A549 (cell line): Measurements from ENCODE around the gene PIGC. TPM values are rescaled to one million over a fixed set of nuclear protein-coding genes. Genes with fewer than 3 reads are reported as not detected.

Source experiments
- ATAC-seq, 2 experiments: fragments of 200-7000 bp in 1 of 2; fragments of >200 bp in 1 of 2; cut with Nextera tagmentation in 1 of 2; cut with Tn5 transposase in 1 of 2; 3 replicates each; pipeline versions ENCODE4 v1.8.0 to v1.9.1; 2018 to 2020; ENCODE audit warnings: mild to moderate bottlenecking in 1 of 2, moderate library complexity in 1 of 2
- CTCF ChIA-PET: fragments of 300-600 bp; sonication (Branson Sonifier 250); formaldehyde crosslinking; extraction: SDS; loops from one replicate; lab custom pipeline; 2021; ENCODE audit warnings: antibody characterized with exemption, inconsistent platforms; lab: Yijun Ruan, JAX
- POLR2A ChIA-PET: fragments of 350-600 bp; formaldehyde crosslinking; extraction: SDS; loops from one replicate; lab custom pipeline; 2021; ENCODE audit warnings: antibody characterized with exemption, inconsistent platforms; lab: Yijun Ruan, JAX
- DNase-seq, 2 experiments: peaks; one replicate each; pipeline versions ENCODE4 v3.0.0 to v3.0.0-alpha.2; 2011 to 2016; ENCODE audit warnings: low read depth in 1 of 2, low spot score in 1 of 2
- FAIRE-seq: peaks from 2 replicates; lab custom pipeline; 2011; peaks lifted over from hg19 to GRCh38; lab: Jason Lieb, UNC
- H3K27ac ChIP-seq, 2 experiments: fragments of >200 bp; sonication (Bioruptor Twin); formaldehyde crosslinking; 3 replicates each; pipeline ENCODE4 v1.5.1; 2016 to 2017
- H3K4me1 ChIP-seq: fragments of >200 bp; sonication (Bioruptor Twin); formaldehyde crosslinking; 3 replicates; pipeline ENCODE4 v1.6.1; 2016
- H3K4me2 ChIP-seq: fragments of >200 bp; sonication (Bioruptor Twin); formaldehyde crosslinking; 3 replicates; pipeline ENCODE4 v1.6.1; 2016
- H3K4me3 ChIP-seq: fragments of >200 bp; sonication (Bioruptor Twin); formaldehyde crosslinking; 3 replicates; pipeline ENCODE4 v1.5.1; 2016
- H3K9me3 ChIP-seq: fragments of >200 bp; sonication (Bioruptor Twin); formaldehyde crosslinking; 3 replicates; pipeline ENCODE4 v1.6.1; 2016
- BHLHE40 ChIP-seq: IDR thresholded peaks from 2 replicates; pipeline ENCODE4 v1.6.1; 2012; ENCODE audit warnings: low read depth, low read length, inconsistent platforms
- CBX2 ChIP-seq: fragments of 200-600 bp; sonication (generic); IDR thresholded peaks from 2 replicates; pipeline ENCODE4 v1.6.1; 2016; ENCODE audit warnings: low read depth, mild to moderate bottlenecking, borderline replicate concordance
- CEBPB ChIP-seq, 2 experiments: fragments of >200 bp in 1 of 2; sonication (Bioruptor Twin) in 1 of 2; formaldehyde crosslinking in 1 of 2; IDR thresholded peaks; 2 replicates each; pipeline ENCODE4 v1.6.1; 2012 to 2016
- CHD4 ChIP-seq: fragments of 200-600 bp; sonication (generic); IDR thresholded peaks from 2 replicates; pipeline ENCODE4 v1.6.1; 2016; ENCODE audit warnings: antibody characterized with exemption, mild to moderate bottlenecking, borderline replicate concordance
- EHF ChIP-seq: fragments of 250-450 bp; sonication (Bioruptor Pico); IDR thresholded peaks from 2 replicates; pipeline ENCODE4 v1.5.0; 2020; ENCODE audit warnings: mild to moderate bottlenecking
- ESRRA ChIP-seq: fragments of 150-350 bp; IDR thresholded peaks from 2 replicates; pipeline ENCODE4 v1.6.1; 2014; ENCODE audit warnings: mild to moderate bottlenecking, low read length, borderline replicate concordance
- FOSB ChIP-seq: fragments of 250-450 bp; sonication (Bioruptor Pico); IDR thresholded peaks from 2 replicates; pipeline ENCODE4 v1.5.0; 2020; ENCODE audit warnings: mild to moderate bottlenecking, moderate library complexity
- GATA3 ChIP-seq: IDR thresholded peaks from 2 replicates; pipeline ENCODE4 v1.6.1; 2012; ENCODE audit warnings: borderline replicate concordance
- HOXA7 ChIP-seq: fragments of 250-450 bp; sonication (Bioruptor Pico); IDR thresholded peaks from 2 replicates; pipeline ENCODE4 v1.5.0; 2020; ENCODE audit warnings: mild to moderate bottlenecking, moderate library complexity
- HOXB13 ChIP-seq: fragments of 250-450 bp; sonication (Bioruptor Pico); IDR thresholded peaks from 2 replicates; pipeline ENCODE4 v1.5.0; 2020; ENCODE audit warnings: low read depth, mild to moderate bottlenecking, moderate library complexity
- HOXB5 ChIP-seq: fragments of 250-450 bp; sonication (Bioruptor Pico); IDR thresholded peaks from 2 replicates; pipeline ENCODE4 v1.5.0; 2020; ENCODE audit warnings: mild to moderate bottlenecking, moderate library complexity
- JUN ChIP-seq, 2 experiments: fragments of >200 bp; sonication (Bioruptor Twin); formaldehyde crosslinking; IDR thresholded peaks; 2 replicates in 1 of 2; 3 replicates in 1 of 2; pipeline ENCODE4 v1.6.1; 2016 to 2017
- KDM1A ChIP-seq: fragments of 200-600 bp; sonication (generic); IDR thresholded peaks from 2 replicates; pipeline ENCODE4 v1.6.1; 2016; ENCODE audit warnings: low read depth, mild to moderate bottlenecking
- MAFK ChIP-seq: fragments of 450-650 bp; IDR thresholded peaks from 2 replicates; pipeline ENCODE4 v1.6.1; 2014; ENCODE audit not compliant: partially characterized antibody
- MAZ ChIP-seq: fragments of 150-350 bp; IDR thresholded peaks from 2 replicates; pipeline ENCODE4 v1.6.1; 2014; ENCODE audit warnings: antibody characterized with exemption, low read depth, low read length, borderline replicate concordance
- MYC ChIP-seq: IDR thresholded peaks from 2 replicates; pipeline ENCODE4 v1.6.1; 2012; ENCODE audit warnings: mild to moderate bottlenecking, inconsistent platforms, low read length, improper control_type of control experiment, borderline replicate concordance
- POLR2A ChIP-seq: IDR thresholded peaks from 2 replicates; pipeline ENCODE4 v1.6.1; 2012; ENCODE audit warnings: mild to moderate bottlenecking, low read length
- RAD21 ChIP-seq, 2 experiments: fragments of >200 bp in 1 of 2; sonication (Bioruptor Twin) in 1 of 2; formaldehyde crosslinking in 1 of 2; IDR thresholded peaks in 1 of 2; conservative IDR thresholded peaks in 1 of 2; 2 replicates in 1 of 2; 3 replicates in 1 of 2; pipeline ENCODE4 v1.6.1; 2012 to 2018; ENCODE audit warnings: inconsistent platforms in 1 of 2
- RARB ChIP-seq: fragments of 250-450 bp; sonication (Bioruptor Pico); IDR thresholded peaks from 2 replicates; pipeline ENCODE4 v1.8.0; 2021; ENCODE audit warnings: mild to moderate bottlenecking, moderate library complexity
- RCOR1 ChIP-seq: fragments of 150-350 bp; IDR thresholded peaks from 2 replicates; pipeline ENCODE4 v1.6.1; 2014; ENCODE audit warnings: antibody characterized with exemption, low read length, low read depth
- RFX5 ChIP-seq: fragments of 450-650 bp; IDR thresholded peaks from 2 replicates; pipeline ENCODE4 v1.7.1; 2014; ENCODE audit warnings: antibody characterized with exemption, mild to moderate bottlenecking, moderate library complexity
- SMC3 ChIP-seq: fragments of >200 bp; sonication (Bioruptor Twin); formaldehyde crosslinking; IDR thresholded peaks from 3 replicates; pipeline ENCODE4 v1.6.1; 2018; ENCODE audit warnings: inconsistent platforms
- SREBF2 ChIP-seq: fragments of 450-650 bp; IDR thresholded peaks from 2 replicates; pipeline ENCODE4 v1.6.1; 2014; ENCODE audit warnings: mild to moderate bottlenecking, moderate library complexity
- ZC3H11A ChIP-seq: fragments of 450-650 bp; IDR thresholded peaks from 2 replicates; pipeline ENCODE4 v1.6.1; 2014; ENCODE audit warnings: antibody characterized with exemption, mild to moderate bottlenecking
- ZFP36 ChIP-seq: fragments of 450-650 bp; IDR thresholded peaks from 2 replicates; pipeline ENCODE4 v1.6.1; 2014; ENCODE audit warnings: borderline replicate concordance; ENCODE audit not compliant: partially characterized antibody
- ZSCAN20 ChIP-seq: fragments of 250-450 bp; sonication (Bioruptor Pico); IDR thresholded peaks from 2 replicates; pipeline ENCODE4 v1.8.0; 2022; ENCODE audit warnings: mild to moderate bottlenecking, moderate library complexity
- WGBS: methylation state at CpG from one replicate; pipeline ENCODE4 v1.1.6; 2017; ENCODE audit errors: missing lambda C conversion rate; 5-methylcytosine and 5-hydroxymethylcytosine counted together
- polyA plus RNA-seq, 4 experiments: library from polyadenylated mRNA; depleted of rRNA in 3 of 4; stranded (reverse); fragments of >200 nt; fragmentation: RNase III in 1 of 4; extraction: RNeasy Plus Mini Kit Qiagen cat#74134 plus additional on column Dnase treatment in 1 of 4; gene quantifications; 2 replicates in 3 of 4; 3 replicates in 1 of 4; pipeline ENCODE4 v1.2.3, GENCODE V29; 2011 to 2017
- TF ChIP-seq, protein P1 (sequence below): fragments of >200 bp; sonication (Bioruptor Twin); formaldehyde crosslinking; IDR thresholded peaks from 3 replicates; pipeline ENCODE4 v1.6.1; 2016
- TF ChIP-seq, protein P2 (sequence below): fragments of >200 bp; sonication (Bioruptor Twin); formaldehyde crosslinking; IDR thresholded peaks from 3 replicates; pipeline ENCODE4 v1.5.1; 2016
- TF ChIP-seq, protein P3 (sequence below): fragments of 450-650 bp; IDR thresholded peaks from 2 replicates; pipeline ENCODE4 v1.6.1; 2014; ENCODE audit warnings: antibody characterized with exemption
- TF ChIP-seq, protein P4 (sequence below): IDR thresholded peaks from 2 replicates; pipeline ENCODE4 v1.6.1; 2012

PIGC gene
- polyA plus RNA-seq, 2 of the 4 experiments (the other 2 are of a cell fraction): 30.7 to 50.0 TPM

DNA sequence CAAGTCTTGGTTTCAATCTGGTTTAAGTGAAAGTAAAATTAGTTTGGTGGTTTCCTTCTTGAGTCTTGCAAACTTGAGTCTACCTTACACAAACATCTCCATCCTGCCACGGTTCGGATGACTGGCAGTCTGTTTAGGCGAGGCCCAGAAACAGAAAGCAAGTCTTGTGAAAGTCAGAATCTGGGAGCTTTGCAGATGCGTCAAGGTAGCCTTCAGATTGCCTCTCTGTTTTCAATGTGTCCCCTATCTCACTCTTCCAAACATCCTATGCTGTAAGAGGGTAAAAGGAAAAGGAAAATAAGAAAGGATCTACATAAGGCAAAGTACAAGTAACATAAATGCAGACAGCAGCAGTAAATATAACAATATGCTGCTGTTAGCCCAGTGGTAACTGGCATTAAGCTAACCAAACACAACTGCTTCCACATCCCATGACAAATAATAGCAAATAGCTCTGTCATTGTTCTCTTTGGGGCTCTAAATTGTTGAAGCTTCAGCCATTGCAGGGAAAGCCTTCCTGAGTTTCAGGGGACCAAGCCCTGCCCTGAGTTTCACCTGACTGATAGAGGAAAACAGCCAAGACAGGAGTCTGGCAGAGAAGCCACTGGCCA, 49.6 kb downstream of the PIGC start:
- peak overlapping the region; percentile 66 for H3K4me2 ChIP-seq
- no peak overlapping the region for H3K4me3 ChIP-seq
- peak overlapping the region; percentile 57 to 67 for H3K27ac ChIP-seq
- DNase-seq (peak in 1 of 2 experiments; percentile 34), ATAC-seq (peak; percentile 43 to 68; a peak in 4 of 6 replicates), FAIRE-seq (peak; percentile 59)
- CTCF ChIA-PET: interaction anchor here (0.7 to 1.5 kb wide), 6 partner anchors 10 to 353 kb away, joined by 3 to 4 read pairs (median 3); no protein-coding TSS in a partner anchor
- POLR2A ChIA-PET: interaction anchor here (0.7 to 1.4 kb wide), 5 partner anchors 35 to 123 kb away, joined by 3 to 5 read pairs (median 4); no protein-coding TSS in a partner anchor
- peaks cover 21% of the 10 kb centered on the region for H3K4me1 ChIP-seq
- WGBS: 27% methylated on average over 4 of the region's 4 CpGs
- TF ChIP-seq, protein P1, sequence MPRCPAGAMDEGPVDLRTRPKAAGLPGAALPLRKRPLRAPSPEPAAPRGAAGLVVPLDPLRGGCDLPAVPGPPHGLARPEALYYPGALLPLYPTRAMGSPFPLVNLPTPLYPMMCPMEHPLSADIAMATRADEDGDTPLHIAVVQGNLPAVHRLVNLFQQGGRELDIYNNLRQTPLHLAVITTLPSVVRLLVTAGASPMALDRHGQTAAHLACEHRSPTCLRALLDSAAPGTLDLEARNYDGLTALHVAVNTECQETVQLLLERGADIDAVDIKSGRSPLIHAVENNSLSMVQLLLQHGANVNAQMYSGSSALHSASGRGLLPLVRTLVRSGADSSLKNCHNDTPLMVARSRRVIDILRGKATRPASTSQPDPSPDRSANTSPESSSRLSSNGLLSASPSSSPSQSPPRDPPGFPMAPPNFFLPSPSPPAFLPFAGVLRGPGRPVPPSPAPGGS: no peak
- TF ChIP-seq BHLHE40 (no peak), CBX2 (no peak), ESRRA (no peak), RARB (no peak), FOSB (CRISPR knock-in tag) (no peak), KDM1A (no peak), ZC3H11A (no peak), RCOR1 (no peak), ZSCAN20 (CRISPR knock-in tag) (no peak), CEBPB (IDR thresholded peaks at IDR 0.05) (no peak), ZFP36 (no peak), HOXA7 (no peak)
- TF ChIP-seq, protein P2, sequence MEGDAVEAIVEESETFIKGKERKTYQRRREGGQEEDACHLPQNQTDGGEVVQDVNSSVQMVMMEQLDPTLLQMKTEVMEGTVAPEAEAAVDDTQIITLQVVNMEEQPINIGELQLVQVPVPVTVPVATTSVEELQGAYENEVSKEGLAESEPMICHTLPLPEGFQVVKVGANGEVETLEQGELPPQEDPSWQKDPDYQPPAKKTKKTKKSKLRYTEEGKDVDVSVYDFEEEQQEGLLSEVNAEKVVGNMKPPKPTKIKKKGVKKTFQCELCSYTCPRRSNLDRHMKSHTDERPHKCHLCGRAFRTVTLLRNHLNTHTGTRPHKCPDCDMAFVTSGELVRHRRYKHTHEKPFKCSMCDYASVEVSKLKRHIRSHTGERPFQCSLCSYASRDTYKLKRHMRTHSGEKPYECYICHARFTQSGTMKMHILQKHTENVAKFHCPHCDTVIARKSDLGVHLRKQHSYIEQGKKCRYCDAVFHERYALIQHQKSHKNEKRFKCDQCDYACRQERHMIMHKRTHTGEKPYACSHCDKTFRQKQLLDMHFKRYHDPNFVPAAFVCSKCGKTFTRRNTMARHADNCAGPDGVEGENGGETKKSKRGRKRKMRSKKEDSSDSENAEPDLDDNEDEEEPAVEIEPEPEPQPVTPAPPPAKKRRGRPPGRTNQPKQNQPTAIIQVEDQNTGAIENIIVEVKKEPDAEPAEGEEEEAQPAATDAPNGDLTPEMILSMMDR: no peak
- H3K9me3 ChIP-seq: no peaks in the 10 kb centered on the region

DNA sequence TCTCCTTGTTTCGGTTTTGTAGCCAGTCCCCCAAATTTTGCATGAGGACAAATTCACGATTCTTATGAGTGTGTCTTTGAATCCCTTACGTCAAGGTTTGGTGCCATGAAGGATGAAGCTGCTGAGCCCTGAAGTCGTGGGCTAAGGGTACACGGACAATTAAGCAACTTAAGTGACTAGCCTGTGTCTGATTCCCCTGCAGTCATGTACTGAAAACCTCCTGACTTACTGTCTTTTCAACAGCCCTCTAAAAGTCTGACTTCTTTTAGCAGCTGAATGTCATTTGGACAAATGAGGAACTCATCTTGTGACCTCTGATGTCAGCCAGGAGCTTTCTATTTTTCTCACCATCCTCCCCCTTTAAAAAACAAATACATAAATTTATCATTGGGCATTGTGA, 50.5 kb downstream of the PIGC start:
- H3K4me1 ChIP-seq: peaks cover 12% of the 10 kb centered on the region
- no peak overlapping the region for H3K4me3 ChIP-seq
- TF ChIP-seq HOXB5 (CRISPR knock-in tag): no peak
- TF ChIP-seq, protein P3, sequence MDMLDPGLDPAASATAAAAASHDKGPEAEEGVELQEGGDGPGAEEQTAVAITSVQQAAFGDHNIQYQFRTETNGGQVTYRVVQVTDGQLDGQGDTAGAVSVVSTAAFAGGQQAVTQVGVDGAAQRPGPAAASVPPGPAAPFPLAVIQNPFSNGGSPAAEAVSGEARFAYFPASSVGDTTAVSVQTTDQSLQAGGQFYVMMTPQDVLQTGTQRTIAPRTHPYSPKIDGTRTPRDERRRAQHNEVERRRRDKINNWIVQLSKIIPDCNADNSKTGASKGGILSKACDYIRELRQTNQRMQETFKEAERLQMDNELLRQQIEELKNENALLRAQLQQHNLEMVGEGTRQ: no peak
- TF ChIP-seq ZC3H11A: no peak
- no peak for TF ChIP-seq SREBF2
- TF ChIP-seq MYC: no peak
- no peak for TF ChIP-seq ESRRA
- TF ChIP-seq EHF (CRISPR knock-in tag): no peak
- no peak for TF ChIP-seq MAFK
- no peak for TF ChIP-seq ZSCAN20 (CRISPR knock-in tag)
- no peak for TF ChIP-seq RFX5
- TF ChIP-seq HOXB13: no peak
- TF ChIP-seq, protein P1: no peak
- TF ChIP-seq SMC3: no peak
- TF ChIP-seq GATA3: no peak
- TF ChIP-seq CHD4: no peak
- TF ChIP-seq JUN (IDR thresholded peaks at IDR 0.05): no peak
- no peak for TF ChIP-seq MAZ
- no peak for TF ChIP-seq RAD21 (conservative IDR thresholded peaks at IDR 0.05 in 1 of 2, IDR thresholded peaks at IDR 0.05 in 1 of 2)
- TF ChIP-seq, protein P4, sequence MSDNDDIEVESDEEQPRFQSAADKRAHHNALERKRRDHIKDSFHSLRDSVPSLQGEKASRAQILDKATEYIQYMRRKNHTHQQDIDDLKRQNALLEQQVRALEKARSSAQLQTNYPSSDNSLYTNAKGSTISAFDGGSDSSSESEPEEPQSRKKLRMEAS: no peak
- no peak for TF ChIP-seq POLR2A
- TF ChIP-seq, all 56 proteins: peak for 0
- ATAC-seq: no peak
- no peak overlapping the region for H3K27ac ChIP-seq
- no peak for DNase-seq
- CTCF ChIA-PET: interaction anchor here (0.9 to 1.0 kb wide), 2 partner anchors 50 to 303 kb away, joined by 3 read pairs; partner anchors contain the start of gene PIGC
- H3K9me3 ChIP-seq: no peaks in the 10 kb centered on the region
- FAIRE-seq: no peak
- POLR2A ChIA-PET: interaction anchor here (1.2 kb wide), 1 partner anchor 71 kb away, joined by 4 read pairs; no protein-coding TSS in a partner anchor
- H3K4me2 ChIP-seq: no peak overlapping the region
- 86% methylated on average over 5 of the region's 5 CpGs for WGBS
